ENCODE measurements around the gene UPP2. TPM values are rescaled to one million over a fixed set of nuclear protein-coding genes. Genes with fewer than 3 reads are reported as not detected.

Gene UPP2
- total and polyA plus RNA-seq, 2 of the 13 experiments (the other 11 are each of a cell fraction or from before 2014, with no cell fraction given) = 0.07 to 0.28 TPM

- in situ Hi-C loops (cut with HindIII; ENCODE audit: extremely low pct_ligation_motif_present, low pct_unique_long_range_greater_than_20kb) (no loop called here), intact Hi-C loops (cut with micrococcal nuclease; ENCODE audit: unreplicated experiment) (no loop called here)
- no peaks in the 10 kb centered on the region for H4K20me1 ChIP-seq (ENCODE audit: insufficient read depth, low read length)
- no TSS peak for BruUV-seq (replicated peaks)
- no peaks in the 10 kb centered on the region for H3K79me2 ChIP-seq (ENCODE audit: insufficient read depth, low read length)
- ChIA-PET CTCF (ENCODE audit: low intra/inter-chr PET ratio, low total read pairs) (no interaction called here), POLR2A (no interaction called here)
- no peaks in the 10 kb centered on the region for H3K27me3 ChIP-seq (ENCODE audit: control insufficient read depth in 1 of 2, insufficient read depth in 2 of 2, low read length in 2 of 2)
- no peaks in the 10 kb centered on the region for H3K36me3 ChIP-seq (replicated peaks in 1 of 2; ENCODE audit: control insufficient read depth in 1 of 2, insufficient read depth in 2 of 2, low read length in 2 of 2)
- H3K4me1 ChIP-seq (ENCODE audit: insufficient read depth, low read length) = peaks cover 28% of the 10 kb centered on the region
- TF ChIP-seq HDAC2 (CRISPR knock-in tag; IDR thresholded peaks at IDR 0.05) (no peak), PCBP1 (IDR thresholded peaks at IDR 0.05; ENCODE audit: borderline replicate concordance, low read depth, low read length) (0 out of 2 replicates have a peak, but pooled peaks have one; percentile 40), ZMYM2 (CRISPR knock-in tag; IDR thresholded peaks at IDR 0.05) (no peak), HNRNPK (IDR thresholded peaks at IDR 0.05; ENCODE audit: low read depth, low read length, poor library complexity, severe bottlenecking) (peak; percentile 95), ZNF660 (CRISPR knock-in tag; IDR thresholded peaks at IDR 0.05; ENCODE audit: borderline replicate concordance, low read depth) (no peak), MBD4 (IDR thresholded peaks at IDR 0.05; ENCODE audit: borderline replicate concordance, low read length) (no peak), MEIS2 (CRISPR knock-in tag; IDR thresholded peaks at IDR 0.05) (no peak), RFXANK (CRISPR knock-in tag; IDR thresholded peaks at IDR 0.05) (no peak), ASH2L (IDR thresholded peaks at IDR 0.05; ENCODE audit: insufficient read length, low read depth, low read length) (no peak)
- no peak for FAIRE-seq
- H3K4me2 ChIP-seq (ENCODE audit: low read depth, low read length) = no peak overlapping the region
- ATAC-seq = no peak
- 84% methylated on average over 5 of the region's 5 CpGs for WGBS (ENCODE audit: low lambda C conversion rate)
- no peak overlapping the region for H3K27ac ChIP-seq (ENCODE audit: extremely low read length, insufficient read depth, low read length)
- no peak overlapping the region for H3K4me3 ChIP-seq (replicated peaks in 1 of 3; ENCODE audit: insufficient read depth in 1 of 3, low read depth in 2 of 3, low read length in 3 of 3)
- DNase-seq (ENCODE audit: low spot score) = no peak
- H3K9ac ChIP-seq (ENCODE audit: insufficient read depth, low read depth, low read length) = no peak overlapping the region
- no peak overlapping the region for H2AFZ ChIP-seq (ENCODE audit: low read length)
- H3K9me3 ChIP-seq (ENCODE audit: low read length) = no peaks in the 10 kb centered on the region
These were observed 3.2 kb downstream of the UPP2 start for GRCh38 chr2:158104903-158105302.

GRCh38 chr2:158112992-158113391, 11.3 kb downstream of the UPP2 start:
- FAIRE-seq (no peak), ATAC-seq (no peak), DNase-seq (ENCODE audit: low spot score) (no peak)
- no peak overlapping the region for H3K27ac ChIP-seq (ENCODE audit: extremely low read length, insufficient read depth, low read length)
- BruUV-seq (replicated peaks) = no TSS peak
- 82% methylated on average over 4 of the region's 4 CpGs for WGBS (ENCODE audit: low lambda C conversion rate)
- POLR2A ChIA-PET = interaction anchor here (1.7 kb wide), 1 partner anchor 15 kb away, joined by 5 read pairs; no protein-coding TSS in a partner anchor
- H3K4me1 ChIP-seq (ENCODE audit: insufficient read depth, low read length) = peaks cover 19% of the 10 kb centered on the region; the same call in 1 of the 2 replicates
- H2AFZ ChIP-seq (ENCODE audit: low read length) = no peak overlapping the region
- intact Hi-C loops (cut with micrococcal nuclease; ENCODE audit: unreplicated experiment) = no loop called here
- TF ChIP-seq TOE1 (CRISPR knock-in tag; IDR thresholded peaks at IDR 0.05) = no peak
- H3K4me2 ChIP-seq (ENCODE audit: low read depth, low read length) = no peak overlapping the region
- H3K9me3 ChIP-seq (ENCODE audit: low read length) = no peaks in the 10 kb centered on the region
- CTCF ChIA-PET (ENCODE audit: low intra/inter-chr PET ratio, low total read pairs) = no interaction called here
- in situ Hi-C loops (cut with HindIII; ENCODE audit: extremely low pct_ligation_motif_present, low pct_unique_long_range_greater_than_20kb) = no loop called here
- H3K79me2 ChIP-seq (ENCODE audit: insufficient read depth, low read length) = no peaks in the 10 kb centered on the region
- H3K9ac ChIP-seq (ENCODE audit: insufficient read depth, low read depth, low read length) = no peak overlapping the region
- no peaks in the 10 kb centered on the region for H3K36me3 ChIP-seq (replicated peaks in 1 of 2; ENCODE audit: control insufficient read depth in 1 of 2, insufficient read depth in 2 of 2, low read length in 2 of 2)
- 0 out of 5 replicates have a peak, but pooled peaks cover 0 to 2% of the 10 kb centered on the region in 2 experiments for H3K27me3 ChIP-seq (ENCODE audit: control insufficient read depth in 1 of 2, insufficient read depth in 2 of 2, low read length in 2 of 2)
- H3K4me3 ChIP-seq (replicated peaks in 1 of 3; ENCODE audit: insufficient read depth in 1 of 3, low read depth in 2 of 3, low read length in 3 of 3) = no peak overlapping the region
- H4K20me1 ChIP-seq (ENCODE audit: insufficient read depth, low read length) = no peaks in the 10 kb centered on the region
